Endothelial cell of umbilical vein (primary cell): ENCODE measurements around the gene SPTLC2.

Source experiments
- JUN ChIP-seq: IDR thresholded peaks from 2 replicates; pipeline ENCODE4 v1.6.1; 2011; ENCODE audit warnings: borderline replicate concordance, low read depth; ENCODE audit not compliant: insufficient read length, insufficient read depth
- MYC ChIP-seq: IDR thresholded peaks from one replicate; pipeline ENCODE4 v1.6.1; 2011; ENCODE audit warnings: mild to moderate bottlenecking, low read depth, low read length
- POLR2A ChIP-seq: IDR thresholded peaks from 2 replicates; pipeline ENCODE4 v1.6.1; 2012; ENCODE audit warnings: low read depth, mild to moderate bottlenecking, control low read depth, low read length
- TF ChIP-seq, protein P1 (sequence below): IDR thresholded peaks from 2 replicates; pipeline ENCODE4 v1.6.1; 2011; ENCODE audit not compliant: insufficient read depth, insufficient read length
- TF ChIP-seq, protein P2 (sequence below), 2 donors: IDR thresholded peaks; 1 replicate in 1 of 2; 2 replicates in 1 of 2; pipeline ENCODE4 v1.5.1; 2011; ENCODE audit warnings: low read length in 2 of 2, mild to moderate bottlenecking in 2 of 2, moderate library complexity in 2 of 2, control low read depth in 1 of 2, inconsistent platforms in 1 of 2, low read depth in 1 of 2; ENCODE audit not compliant: insufficient read depth in 1 of 2; ENCODE audit errors: extremely low read depth in 1 of 2

DNA sequence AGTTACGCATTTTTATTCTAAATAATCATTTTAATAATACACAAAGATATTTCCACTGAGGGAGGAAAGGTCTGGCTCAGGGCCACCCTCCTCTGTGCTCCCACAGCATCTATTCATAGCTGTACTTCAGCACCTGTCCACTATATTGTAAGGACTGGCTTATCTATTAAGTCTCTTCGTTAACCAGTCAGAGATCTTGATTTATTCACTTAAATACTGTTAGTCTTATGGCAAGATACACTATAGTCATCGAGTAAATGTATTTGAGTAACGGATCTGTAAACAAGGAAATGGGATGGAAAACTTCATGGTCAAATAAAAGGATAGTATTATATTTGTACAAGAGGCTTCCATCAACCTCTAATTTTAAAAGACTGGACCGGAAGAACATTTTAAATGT is 54.6 kb downstream of the SPTLC2 start:
- TF ChIP-seq, protein P1, sequence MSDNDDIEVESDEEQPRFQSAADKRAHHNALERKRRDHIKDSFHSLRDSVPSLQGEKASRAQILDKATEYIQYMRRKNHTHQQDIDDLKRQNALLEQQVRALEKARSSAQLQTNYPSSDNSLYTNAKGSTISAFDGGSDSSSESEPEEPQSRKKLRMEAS: no peak
- TF ChIP-seq, protein P2, sequence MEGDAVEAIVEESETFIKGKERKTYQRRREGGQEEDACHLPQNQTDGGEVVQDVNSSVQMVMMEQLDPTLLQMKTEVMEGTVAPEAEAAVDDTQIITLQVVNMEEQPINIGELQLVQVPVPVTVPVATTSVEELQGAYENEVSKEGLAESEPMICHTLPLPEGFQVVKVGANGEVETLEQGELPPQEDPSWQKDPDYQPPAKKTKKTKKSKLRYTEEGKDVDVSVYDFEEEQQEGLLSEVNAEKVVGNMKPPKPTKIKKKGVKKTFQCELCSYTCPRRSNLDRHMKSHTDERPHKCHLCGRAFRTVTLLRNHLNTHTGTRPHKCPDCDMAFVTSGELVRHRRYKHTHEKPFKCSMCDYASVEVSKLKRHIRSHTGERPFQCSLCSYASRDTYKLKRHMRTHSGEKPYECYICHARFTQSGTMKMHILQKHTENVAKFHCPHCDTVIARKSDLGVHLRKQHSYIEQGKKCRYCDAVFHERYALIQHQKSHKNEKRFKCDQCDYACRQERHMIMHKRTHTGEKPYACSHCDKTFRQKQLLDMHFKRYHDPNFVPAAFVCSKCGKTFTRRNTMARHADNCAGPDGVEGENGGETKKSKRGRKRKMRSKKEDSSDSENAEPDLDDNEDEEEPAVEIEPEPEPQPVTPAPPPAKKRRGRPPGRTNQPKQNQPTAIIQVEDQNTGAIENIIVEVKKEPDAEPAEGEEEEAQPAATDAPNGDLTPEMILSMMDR (IDR thresholded peaks at IDR 0.05; ENCODE audit: extremely low read depth in 1 of 2, insufficient read depth in 1 of 2, low read depth in 1 of 2, low read length in 2 of 2): no peak
- TF ChIP-seq POLR2A (no peak), MYC (no peak), JUN (no peak)
